ENCODE results near the gene SSBP2. TPM values are rescaled to one million over a fixed set of nuclear protein-coding genes. Genes with fewer than 3 reads are reported as not detected.

Gene SSBP2
- total and polyA plus RNA-seq, 7 donors = 9.9 to 89.2 (median 68.7) TPM

GRCh38 chr5:81657386-81657785 is 93.5 kb downstream of the SSBP2 start:
- Histone ChIP-seq H3K36me3 (no peaks in the 10 kb centered on the region), H3K9me3 (no peaks in the 10 kb centered on the region), H3K27ac (no peak overlapping the region), H3K27me3 (no peaks in the 10 kb centered on the region), H3K4me3 (no peak overlapping the region), H3K4me1 (peaks cover 0 to 9% (median 1%) of the 10 kb centered on the region in 4 donors)
- intact Hi-C loops (cut with DNase I) = loop anchor here (10.0 kb wide), 1 partner anchor 53 kb away; no protein-coding TSS in a partner anchor
- WGBS, 2 donors = 18 to 62% methylated on average over 1 of the region's 1 CpG
- TF ChIP-seq POLR2A (IDR thresholded peaks at IDR 0.05) = no peak
- no peak for TF ChIP-seq POLR2AphosphoS5 (IDR thresholded peaks at IDR 0.05)
- no peak for TF ChIP-seq CTCF (IDR thresholded peaks at IDR 0.05)
- TF ChIP-seq EP300 (IDR thresholded peaks at IDR 0.05) = no peak
- no peak for DNase-seq

DNA sequence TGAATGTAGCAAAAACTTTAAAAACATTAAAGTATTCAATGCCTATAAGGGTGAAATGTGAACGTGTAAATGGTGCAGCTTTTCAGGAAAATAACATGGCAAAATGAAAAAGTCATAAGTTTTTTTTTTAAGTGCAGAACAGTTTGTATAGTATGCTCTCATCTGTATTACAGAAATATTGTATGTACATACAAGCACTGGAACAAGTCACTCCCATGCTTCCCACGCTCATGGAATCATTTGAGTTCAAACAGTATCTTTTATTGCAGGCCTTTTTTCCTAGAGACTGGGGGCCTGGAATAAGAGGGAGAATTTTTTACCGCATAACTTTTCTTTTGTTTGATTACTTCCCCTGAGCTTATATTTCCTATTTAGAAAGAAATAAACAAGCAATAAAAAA is 94.1 kb downstream of the SSBP2 start:
- no peak overlapping the region for H3K27ac ChIP-seq
- H3K27me3 ChIP-seq = no peaks in the 10 kb centered on the region
- H3K36me3 ChIP-seq = no peaks in the 10 kb centered on the region
- no peak for DNase-seq
- no peak for TF ChIP-seq POLR2A (IDR thresholded peaks at IDR 0.05)
- no peak for TF ChIP-seq EP300 (IDR thresholded peaks at IDR 0.05)
- TF ChIP-seq CTCF (IDR thresholded peaks at IDR 0.05) = no peak
- no peak for TF ChIP-seq POLR2AphosphoS5 (IDR thresholded peaks at IDR 0.05)
- WGBS, 2 donors = 15 to 64% methylated on average over 3 of the region's 3 CpGs
- H3K4me3 ChIP-seq = no peak overlapping the region
- intact Hi-C loops (cut with DNase I) = loop anchor here (1.0 to 10.0 kb wide), 2 partner anchors 8 to 52 kb away; no protein-coding TSS in a partner anchor
- H3K9me3 ChIP-seq = no peaks in the 10 kb centered on the region
- peaks cover 0 to 9% (median 1%) of the 10 kb centered on the region in 4 donors for H3K4me1 ChIP-seq

DNA sequence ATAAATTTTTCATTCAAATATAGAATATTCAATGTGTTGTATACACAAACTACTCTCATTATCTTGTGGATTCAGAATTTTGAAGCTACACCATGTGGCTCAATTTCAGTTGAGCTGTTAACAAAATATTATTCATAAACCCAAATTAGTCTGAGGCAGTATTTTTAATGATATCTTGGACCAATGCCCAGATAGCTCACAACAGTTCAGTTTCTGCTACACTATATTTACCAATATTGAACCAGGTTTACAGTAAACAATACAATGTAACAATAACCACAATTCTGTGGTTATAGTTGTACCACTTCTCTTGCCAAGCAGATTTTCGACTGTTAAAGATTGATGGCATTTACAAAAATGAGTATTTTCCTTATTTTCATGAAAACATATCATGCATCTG is 99.9 kb downstream of the SSBP2 start:
- TF ChIP-seq POLR2AphosphoS5 (IDR thresholded peaks at IDR 0.05) (no peak), POLR2A (IDR thresholded peaks at IDR 0.05) (no peak), CTCF (IDR thresholded peaks at IDR 0.05) (no peak), EP300 (IDR thresholded peaks at IDR 0.05) (no peak)
- intact Hi-C loops (cut with DNase I) = loop anchor here (10.0 kb wide), 1 partner anchor 46 kb away; no protein-coding TSS in a partner anchor
- no peak for DNase-seq
- Histone ChIP-seq H3K9me3 (no peaks in the 10 kb centered on the region), H3K27ac (no peak overlapping the region), H3K27me3 (no peaks in the 10 kb centered on the region), H3K4me1 (peaks cover 0 to 4% (median 0%) of the 10 kb centered on the region in 4 donors), H3K36me3 (no peaks in the 10 kb centered on the region), H3K4me3 (no peak overlapping the region)
- 69 to 76% methylated on average over 1 of the region's 1 CpG for WGBS, 2 donors

- TF ChIP-seq EP300 (IDR thresholded peaks at IDR 0.05) (no peak), POLR2A (IDR thresholded peaks at IDR 0.05) (no peak), CTCF (IDR thresholded peaks at IDR 0.05) (no peak), POLR2AphosphoS5 (IDR thresholded peaks at IDR 0.05) (no peak)
- H3K4me3 ChIP-seq = no peak overlapping the region
- no peaks in the 10 kb centered on the region for H3K36me3 ChIP-seq
- intact Hi-C loops (cut with DNase I) = no loop called here
- no peaks in the 10 kb centered on the region for H3K9me3 ChIP-seq
- 96 to 97% methylated on average over 3 of the region's 3 CpGs for WGBS, 2 donors
- H3K27me3 ChIP-seq = no peaks in the 10 kb centered on the region
- DNase-seq = no peak
- H3K4me1 ChIP-seq = peaks cover 0 to 8% (median 0%) of the 10 kb centered on the region in 4 donors
- H3K27ac ChIP-seq = no peak overlapping the region
Observed at GRCh38 chr5:81646469-81646995, 104.4 kb downstream of the SSBP2 start.

DNA sequence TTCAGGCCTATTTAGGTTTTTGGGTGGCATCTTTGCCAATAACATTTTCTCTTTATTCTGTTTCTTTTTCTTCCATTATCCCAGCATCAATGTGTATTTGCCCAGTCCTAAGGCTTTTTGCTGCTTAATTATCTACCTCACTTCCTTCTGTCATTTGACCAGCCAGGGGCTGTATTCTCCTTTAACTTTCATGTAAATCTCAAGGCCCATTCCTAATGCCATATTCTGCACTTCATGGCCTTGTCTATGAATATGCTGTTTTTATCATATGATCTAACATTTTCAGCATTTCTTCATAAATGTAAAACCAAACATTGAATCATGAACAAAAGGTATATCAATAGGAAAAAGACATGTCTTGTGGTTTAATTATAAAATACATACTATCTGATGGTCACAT is 108.7 kb downstream of the SSBP2 start:
- Histone ChIP-seq H3K4me3 (no peak overlapping the region), H3K4me1 (peaks cover 0 to 21% (median 14%) of the 10 kb centered on the region in 4 donors), H3K27ac (no peak overlapping the region), H3K27me3 (no peaks in the 10 kb centered on the region), H3K36me3 (no peaks in the 10 kb centered on the region), H3K9me3 (no peaks in the 10 kb centered on the region)
- TF ChIP-seq EP300 (IDR thresholded peaks at IDR 0.05) = no peak
- no peak for TF ChIP-seq POLR2AphosphoS5 (IDR thresholded peaks at IDR 0.05)
- no peak for TF ChIP-seq POLR2A (IDR thresholded peaks at IDR 0.05)
- TF ChIP-seq CTCF (IDR thresholded peaks at IDR 0.05) = no peak
- DNase-seq = no peak
- intact Hi-C loops (cut with DNase I) = no loop called here
